ENCODE results near the gene SPOCK2. TPM values are rescaled to one million over a fixed set of nuclear protein-coding genes. Genes with fewer than 3 reads are reported as not detected.

The SPOCK2 gene
- polyA plus RNA-seq, 1 of the 3 experiments (the other 2 are of a cell fraction): 0.18 TPM

GRCh38 chr10:72092171-72092924 lies 4.0 kb upstream of the SPOCK2 start:
- CTCF ChIA-PET: interaction anchor here (1.0 to 1.4 kb wide), 3 partner anchors 15 to 245 kb away, joined by 3 read pairs; no protein-coding TSS in a partner anchor
- POLR2A ChIA-PET: no interaction called here

More at GRCh38 chr10:72092171-72092924, 4.0 kb upstream of the SPOCK2 start:
- DNase-seq: no peak
- Histone ChIP-seq H4K20me1 (ENCODE audit: insufficient read depth) (no peaks in the 10 kb centered on the region), H3K36me3 (replicated peaks in 1 of 2; ENCODE audit: control insufficient read depth in 1 of 2, insufficient read depth in 2 of 2, low read length in 1 of 2) (peaks cover 0 to 10% of the 10 kb centered on the region in 2 experiments), H3K4me3 (ENCODE audit: low read depth in 2 of 2, low read length in 1 of 2) (no peak overlapping the region), H3F3A (replicated peaks; ENCODE audit: insufficient read depth) (peaks cover 7% of the 10 kb centered on the region), H3K9me2 (no peaks in the 10 kb centered on the region), H3K79me2 (ENCODE audit: insufficient read depth) (no peaks in the 10 kb centered on the region), H3K9me3 (no peaks in the 10 kb centered on the region), H3K27me3 (ENCODE audit: insufficient read depth) (peaks cover 10% of the 10 kb centered on the region; the same call in 1 of the 2 replicates), H3K4me1 (ENCODE audit: control insufficient read depth in 1 of 2, insufficient read depth in 2 of 2, low read depth in 1 of 2, low read length in 1 of 2) (peaks cover 4 to 10% of the 10 kb centered on the region in 2 experiments; a peak in 3 of 4 replicates), H3K9ac (no peak overlapping the region), H3K27ac (ENCODE audit: low read depth in 2 of 2, low read length in 1 of 2) (no peak overlapping the region), H3K4me2 (no peak overlapping the region), H2AFZ (ENCODE audit: low read depth) (no peak overlapping the region)
- TF ChIP-seq REST (IDR thresholded peaks at IDR 0.05; ENCODE audit: low read depth, low read length): no peak
- TF ChIP-seq YY1 (IDR thresholded peaks at IDR 0.05; ENCODE audit: low read depth): no peak
- no peak for TF ChIP-seq FOSL2 (IDR thresholded peaks at IDR 0.05; ENCODE audit: borderline replicate concordance, low read depth)
- TF ChIP-seq GABPA (IDR thresholded peaks at IDR 0.05; ENCODE audit: low read depth): no peak
- no peak for TF ChIP-seq ELF1 (IDR thresholded peaks at IDR 0.05)
- no peak for TF ChIP-seq SIN3A (IDR thresholded peaks at IDR 0.05; ENCODE audit: borderline replicate concordance, low read depth, low read length)
- no peak for TF ChIP-seq RXRA (IDR thresholded peaks at IDR 0.05; ENCODE audit: borderline replicate concordance, low read depth)
- TF ChIP-seq USF2 (IDR thresholded peaks at IDR 0.05; ENCODE audit: borderline replicate concordance, low read depth, low read length): no peak
- TF ChIP-seq SMC3 (IDR thresholded peaks at IDR 0.05; ENCODE audit: low read depth, low read length): no peak
- no peak for TF ChIP-seq CTCF (IDR thresholded peaks at IDR 0.05)
- no peak for TF ChIP-seq IRF3 (IDR thresholded peaks at IDR 0.05; ENCODE audit: low read depth, low read length)
- TF ChIP-seq FOXM1 (IDR thresholded peaks at IDR 0.05; ENCODE audit: low read depth): no peak
- no peak for TF ChIP-seq CHD2 (IDR thresholded peaks at IDR 0.05; ENCODE audit: low read length, partially characterized antibody)
- TF ChIP-seq RFX5 (IDR thresholded peaks at IDR 0.05; ENCODE audit: low read length): no peak
- TF ChIP-seq RCOR1 (IDR thresholded peaks at IDR 0.05; ENCODE audit: low read length): no peak
- 93% methylated on average over 8 of the region's 8 CpGs for WGBS (ENCODE audit: low lambda C conversion rate)
